ENCODE results near the gene SPINT3. TPM values are rescaled to one million over a fixed set of nuclear protein-coding genes. Genes with fewer than 3 reads are reported as not detected.

Gene SPINT3
- total RNA-seq, 4 donors from 2014 or later: not detected

GRCh38 chr20:45470937-45471336 lies 44.5 kb downstream of the SPINT3 start:
- Histone ChIP-seq H3K4me1 (peaks cover 0 to 18% of the 10 kb centered on the region in 2 donors), H3K36me3 (no peaks in the 10 kb centered on the region), H3K4me3 (peak overlapping the region; percentile 30 to 52 (median 49)), H3K27me3 (peaks cover 31 to 46% (median 39%) of the 10 kb centered on the region in 3 donors), H3K27ac (no peak overlapping the region), H3K9me3 (no peaks in the 10 kb centered on the region)
- no peak for ATAC-seq
- intact Hi-C loops (cut with DNase I; ENCODE audit: low total_unique reads): no loop called here
- TF ChIP-seq POLR2A (IDR thresholded peaks at IDR 0.05) (no peak), CTCF (IDR thresholded peaks at IDR 0.05 in 4 of 5, conservative IDR thresholded peaks at IDR 0.05 in 1 of 5) (no peak)
- DNase-seq: no peak
- in situ Hi-C loops (cut with MboI; ENCODE audit: low sequenced_read_pairs in 4 of 4): no loop called here

- in situ Hi-C loops (cut with MboI; ENCODE audit: low sequenced_read_pairs in 4 of 4): no loop called here
- Histone ChIP-seq H3K4me1 (peaks cover 0 to 18% of the 10 kb centered on the region in 2 donors), H3K9me3 (no peaks in the 10 kb centered on the region), H3K27me3 (peaks cover 31 to 43% (median 38%) of the 10 kb centered on the region in 3 donors), H3K36me3 (no peaks in the 10 kb centered on the region), H3K4me3 (peak overlapping the region; percentile 30 to 52 (median 49)), H3K27ac (no peak overlapping the region)
- TF ChIP-seq CTCF (IDR thresholded peaks at IDR 0.05 in 4 of 5, conservative IDR thresholded peaks at IDR 0.05 in 1 of 5): no peak
- intact Hi-C loops (cut with DNase I; ENCODE audit: low total_unique reads): no loop called here
- DNase-seq (no peak), ATAC-seq (peak in 1 of 2 donors; percentile 27)
Measured at GRCh38 chr20:45470262-45470931, 45.0 kb downstream of the SPINT3 start.

GRCh38 chr20:45469336-45470261 lies 45.8 kb downstream of the SPINT3 start, which contains the start of gene WFDC2:
Gene WFDC2 (plus strand): TSS chr20:45469753. CDS start chr20:45469782, 29 bp downstream.
- Histone ChIP-seq H3K27ac (no peak within 1 kb of the TSS), H3K36me3 (no peaks in the 10 kb centered on the region), H3K4me3 (peak within 1 kb of the TSS; percentile 30 to 52 (median 49)), H3K4me1 (peaks cover 0 to 18% of the 10 kb centered on the region in 2 donors), H3K9me3 (no peaks in the 10 kb centered on the region), H3K27me3 (peaks cover 31 to 41% (median 35%) of the 10 kb centered on the region in 3 donors)
- in situ Hi-C loops (cut with MboI; ENCODE audit: low sequenced_read_pairs in 4 of 4): no loop called here
- intact Hi-C loops (cut with DNase I; ENCODE audit: low total_unique reads): no loop called here
- ATAC-seq (no peak), DNase-seq (peak in 1 of 2 donors; percentile 22)
- TF ChIP-seq POLR2A (IDR thresholded peaks at IDR 0.05): no peak
- no peak for TF ChIP-seq CTCF (IDR thresholded peaks at IDR 0.05 in 4 of 5, conservative IDR thresholded peaks at IDR 0.05 in 1 of 5)

- H3K36me3 ChIP-seq: no peaks in the 10 kb centered on the region
- no peak for DNase-seq
- H3K27ac ChIP-seq: no peak overlapping the region
- no peak for TF ChIP-seq POLR2A (IDR thresholded peaks at IDR 0.05)
- no peak for TF ChIP-seq CTCF (IDR thresholded peaks at IDR 0.05 in 4 of 5, conservative IDR thresholded peaks at IDR 0.05 in 1 of 5)
- H3K4me3 ChIP-seq: no peak overlapping the region
- intact Hi-C loops (cut with DNase I; ENCODE audit: low total_unique reads): no loop called here
- peaks cover 0 to 18% of the 10 kb centered on the region in 2 donors for H3K4me1 ChIP-seq
- H3K9me3 ChIP-seq: no peaks in the 10 kb centered on the region
- in situ Hi-C loops (cut with MboI; ENCODE audit: low sequenced_read_pairs in 4 of 4): no loop called here
- ATAC-seq: no peak
- H3K27me3 ChIP-seq: peaks cover 35 to 40% (median 35%) of the 10 kb centered on the region in 3 donors
Measured at GRCh38 chr20:45467861-45468260, 47.6 kb downstream of the SPINT3 start.

Data from gastrocnemius medialis (tissue), 4 donors.